PC-9 (cell line): ENCODE data around the gene TPM3. TPM values are rescaled to one million over a fixed set of nuclear protein-coding genes. Genes with fewer than 3 reads are reported as not detected.

Source experiments
- BruUV-seq: library from RNA; stranded (reverse); fragments of 400-500 nt; replicated peaks from 2 replicates; lab custom pipeline; 2021; lab: Mats Ljungman, UMichigan
- CTCF ChIA-PET: fragments of 300-600 bp; sonication (Branson Sonifier 250); formaldehyde crosslinking; loops from one replicate; lab custom pipeline; 2022; ENCODE audit warnings: antibody characterized with exemption; lab: Charles Lee
- POLR2A ChIA-PET: fragments of 300-600 bp; sonication (Branson Sonifier 250); formaldehyde crosslinking; loops from one replicate; lab custom pipeline; 2022; ENCODE audit warnings: antibody characterized with exemption; ENCODE audit not compliant: unreplicated experiment; lab: Charles Lee
- DNase-seq, 2 experiments: peaks; one replicate each; pipeline versions ENCODE4 v3.0.0 to v3.0.0-alpha.2; 2015 to 2022; ENCODE audit warnings: mixed read lengths in 1 of 2
- H2AFZ ChIP-seq: fragments of 200-600 bp; sonication (generic); 2 replicates; pipeline ENCODE4 v1.8.1; 2017; ENCODE audit warnings: antibody characterized with exemption
- H3F3A ChIP-seq: fragments of 200-600 bp; sonication (generic); 2 replicates; pipeline ENCODE4 v1.8.1; 2017; ENCODE audit warnings: antibody characterized with exemption, mild to moderate bottlenecking, low read depth; ENCODE audit not compliant: insufficient read depth
- H3K27ac ChIP-seq: fragments of 200-600 bp; sonication (generic); 2 replicates; pipeline ENCODE4 v1.6.1; 2016; ENCODE audit warnings: mixed run types
- H3K27me3 ChIP-seq: fragments of 200-600 bp; sonication (generic); 2 replicates; pipeline ENCODE4 v1.6.1; 2016; ENCODE audit warnings: low read depth, mixed run types; ENCODE audit not compliant: insufficient read depth
- H3K36me3 ChIP-seq: fragments of 200-600 bp; sonication (generic); 2 replicates; pipeline ENCODE4 v1.6.1; 2016; ENCODE audit warnings: low read depth, mixed run types
- H3K4me1 ChIP-seq: fragments of 200-600 bp; sonication (generic); replicated peaks from 2 replicates; pipeline ENCODE4 v1.6.1; 2016; ENCODE audit warnings: mixed run types; ENCODE audit not compliant: insufficient read depth
- H3K4me2 ChIP-seq: fragments of 200-600 bp; sonication (generic); 2 replicates; pipeline ENCODE4 v1.6.1; 2017; ENCODE audit warnings: mixed run types
- H3K4me3 ChIP-seq: fragments of 200-600 bp; sonication (generic); 2 replicates; pipeline ENCODE4 v1.6.1; 2016; ENCODE audit warnings: mixed run types
- H3K79me2 ChIP-seq: fragments of 200-600 bp; sonication (generic); 2 replicates; pipeline ENCODE4 v1.6.1; 2017; ENCODE audit warnings: low read depth, mixed run types
- H3K9me2 ChIP-seq: fragments of 200-600 bp; sonication (generic); 2 replicates; pipeline ENCODE4 v1.8.1; 2017; ENCODE audit warnings: mild to moderate bottlenecking; ENCODE audit not compliant: insufficient read depth
- H3K9me3 ChIP-seq: fragments of 200-600 bp; sonication (generic); 2 replicates; pipeline ENCODE4 v1.8.1; 2016; ENCODE audit warnings: low read depth; ENCODE audit not compliant: insufficient read depth
- H4K20me1 ChIP-seq: fragments of 200-600 bp; sonication (generic); 2 replicates; pipeline ENCODE4 v1.8.1; 2017; ENCODE audit not compliant: insufficient read depth
- CTCF ChIP-seq: fragments of 200-600 bp; sonication (generic); conservative IDR thresholded peaks from 2 replicates; pipeline ENCODE4 v1.6.1; 2017; ENCODE audit warnings: mixed run types, antibody characterized with exemption, mild to moderate bottlenecking, moderate library complexity
- EZH2 ChIP-seq: fragments of 200-600 bp; sonication (generic); IDR thresholded peaks from 2 replicates; pipeline ENCODE4 v1.8.0; 2017; ENCODE audit warnings: antibody characterized with exemption, low read depth
- intact Hi-C: fragments of 100-400 bp; cut with micrococcal nuclease; formaldehyde crosslinking; loops from one replicate; pipeline ENCODE4 v1.10.0; 2022; ENCODE audit not compliant: unreplicated experiment
- total RNA-seq: library from RNA; stranded (reverse); gene quantifications from 2 replicates; pipeline ENCODE4 v1.2.3, GENCODE V29; 2021

TPM3 gene
- total RNA-seq, 1 experiment from 2014 or later: 491 TPM

GRCh38 chr1:154166207-154166606 lies 25.7 kb downstream of the TPM3 start:
- Histone ChIP-seq H3K27ac (no peak overlapping the region), H4K20me1 (peaks cover 6% of the 10 kb centered on the region), H2AFZ (no peak overlapping the region), H3K36me3 (peaks cover 71% of the 10 kb centered on the region), H3K9me2 (no peaks in the 10 kb centered on the region), H3K4me3 (no peak overlapping the region), H3K4me1 (no peaks in the 10 kb centered on the region), H3F3A (peaks cover 22% of the 10 kb centered on the region; the same call in 1 of the 2 replicates), H3K27me3 (no peaks in the 10 kb centered on the region), H3K79me2 (no peaks in the 10 kb centered on the region; the same call in 1 of the 2 replicates), H3K4me2 (no peak overlapping the region), H3K9me3 (no peaks in the 10 kb centered on the region)
- TF ChIP-seq CTCF: no peak
- TF ChIP-seq EZH2: no peak
- ChIA-PET CTCF (no interaction called here), POLR2A (interaction anchor here (0.6 kb wide), 1 partner anchor 85 kb away, joined by 5 read pairs; no protein-coding TSS in a partner anchor)
- intact Hi-C loops: no loop called here
- no TSS peak for BruUV-seq
- no peak for DNase-seq

- no peaks in the 10 kb centered on the region for H3K9me3 ChIP-seq
- H3K4me2 ChIP-seq: no peak overlapping the region
- peaks cover 42% of the 10 kb centered on the region; the same call in 1 of the 2 replicates for H3K36me3 ChIP-seq
- no peak overlapping the region for H2AFZ ChIP-seq
- CTCF ChIA-PET: no interaction called here
- H3K4me3 ChIP-seq: no peak overlapping the region
- no TSS peak for BruUV-seq
- H3K27me3 ChIP-seq: no peaks in the 10 kb centered on the region
- intact Hi-C loops: no loop called here
- no peaks in the 10 kb centered on the region; the same call in none of the 2 replicates for H4K20me1 ChIP-seq
- H3K79me2 ChIP-seq: no peaks in the 10 kb centered on the region
- H3K9me2 ChIP-seq: no peaks in the 10 kb centered on the region
- H3K4me1 ChIP-seq: no peaks in the 10 kb centered on the region
- DNase-seq: no peak
- peaks cover 14% of the 10 kb centered on the region for H3F3A ChIP-seq
- POLR2A ChIA-PET: no interaction called here
- TF ChIP-seq EZH2: no peak
- no peak for TF ChIP-seq CTCF
- no peak overlapping the region for H3K27ac ChIP-seq
Measured at GRCh38 chr1:154159554-154159953, 32.3 kb downstream of the TPM3 start.

GRCh38 chr1:154158307-154159125 lies 33.4 kb downstream of the TPM3 start:
- Histone ChIP-seq H3K4me2 (no peak overlapping the region), H3K4me3 (no peak overlapping the region), H3K27ac (0 out of 2 replicates have a peak overlapping the region, but pooled peaks have one; percentile 2), H3K36me3 (peaks cover 37% of the 10 kb centered on the region; the same call in 1 of the 2 replicates), H3K79me2 (no peaks in the 10 kb centered on the region), H3F3A (peaks cover 14% of the 10 kb centered on the region), H3K9me2 (no peaks in the 10 kb centered on the region), H2AFZ (no peak overlapping the region), H3K4me1 (no peaks in the 10 kb centered on the region), H3K27me3 (no peaks in the 10 kb centered on the region), H4K20me1 (no peaks in the 10 kb centered on the region; the same call in none of the 2 replicates), H3K9me3 (no peaks in the 10 kb centered on the region)
- BruUV-seq: no TSS peak
- ChIA-PET CTCF (no interaction called here), POLR2A (no interaction called here)
- intact Hi-C loops: no loop called here
- no peak for DNase-seq
- TF ChIP-seq EZH2 (no peak), CTCF (no peak)
